NCI-H1694 (cell line): ENCODE data around the gene SPATA17.
"Not testable (repeated sequence)": the region's sequence is repeated elsewhere in the genome, so short reads cannot be mapped to it uniquely, and the experiment has no call there.

Experiments used
- DNase-seq: peaks from one replicate; lab custom pipeline; 2025; lab: John Stamatoyannopoulos, UW

Gene SPATA17, protein sequence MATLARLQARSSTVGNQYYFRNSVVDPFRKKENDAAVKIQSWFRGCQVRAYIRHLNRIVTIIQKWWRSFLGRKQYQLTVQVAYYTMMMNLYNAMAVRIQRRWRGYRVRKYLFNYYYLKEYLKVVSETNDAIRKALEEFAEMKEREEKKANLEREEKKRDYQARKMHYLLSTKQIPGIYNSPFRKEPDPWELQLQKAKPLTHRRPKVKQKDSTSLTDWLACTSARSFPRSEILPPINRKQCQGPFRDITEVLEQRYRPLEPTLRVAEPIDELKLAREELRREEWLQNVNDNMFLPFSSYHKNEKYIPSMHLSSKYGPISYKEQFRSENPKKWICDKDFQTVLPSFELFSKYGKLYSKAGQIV

DNA sequence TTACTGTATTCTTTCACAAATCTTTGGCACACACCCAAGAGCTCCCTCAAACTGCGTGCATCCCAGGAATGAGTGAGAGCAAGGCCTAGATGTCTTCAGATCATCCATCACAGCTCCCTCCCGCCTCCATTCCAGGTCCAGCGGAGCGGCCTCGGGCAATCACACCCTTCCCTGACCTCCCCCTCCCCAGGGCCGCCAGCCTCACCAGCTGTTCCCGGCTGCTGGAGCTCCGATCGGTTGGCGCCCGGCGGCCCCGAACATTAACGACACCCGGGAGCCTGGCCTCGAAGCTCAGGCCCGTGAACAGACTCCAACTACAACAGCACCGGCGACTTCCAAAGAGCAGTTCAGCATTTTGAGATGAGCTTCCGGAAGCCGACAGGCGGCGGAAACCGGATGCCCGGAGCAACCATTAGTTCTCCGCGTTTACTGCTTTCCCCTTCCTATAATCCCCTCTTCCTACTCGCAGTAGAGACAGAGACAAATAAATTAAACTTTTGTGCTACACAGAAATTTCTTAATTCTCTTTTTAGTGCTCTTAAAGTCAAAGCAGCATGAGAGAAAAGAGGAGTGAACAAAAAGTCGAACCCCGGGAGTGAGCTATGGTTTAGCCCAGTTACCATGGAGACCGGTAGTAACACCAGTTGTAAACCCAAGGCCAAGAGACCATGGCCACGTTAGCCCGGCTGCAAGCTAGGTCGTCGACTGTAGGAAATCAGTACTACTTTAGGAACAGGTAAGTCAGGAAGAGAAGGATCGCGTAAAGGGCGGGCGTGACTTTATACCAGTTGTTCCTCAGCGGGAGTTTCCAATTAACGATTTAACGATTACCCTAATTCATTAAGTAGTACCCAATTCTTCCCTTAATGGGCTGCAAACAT, at the start of gene SPATA17, which contains the start of gene GPATCH2:
SPATA17 (plus strand) TSS at position 634 of the 881 bp plus-strand sequence; CDS start at position 669, 35 bp downstream.
GPATCH2 (minus strand) TSS at position 380 of the 881 bp plus-strand sequence; CDS start at position 261, 119 bp downstream.
- peak; percentile 91 for DNase-seq

DNA sequence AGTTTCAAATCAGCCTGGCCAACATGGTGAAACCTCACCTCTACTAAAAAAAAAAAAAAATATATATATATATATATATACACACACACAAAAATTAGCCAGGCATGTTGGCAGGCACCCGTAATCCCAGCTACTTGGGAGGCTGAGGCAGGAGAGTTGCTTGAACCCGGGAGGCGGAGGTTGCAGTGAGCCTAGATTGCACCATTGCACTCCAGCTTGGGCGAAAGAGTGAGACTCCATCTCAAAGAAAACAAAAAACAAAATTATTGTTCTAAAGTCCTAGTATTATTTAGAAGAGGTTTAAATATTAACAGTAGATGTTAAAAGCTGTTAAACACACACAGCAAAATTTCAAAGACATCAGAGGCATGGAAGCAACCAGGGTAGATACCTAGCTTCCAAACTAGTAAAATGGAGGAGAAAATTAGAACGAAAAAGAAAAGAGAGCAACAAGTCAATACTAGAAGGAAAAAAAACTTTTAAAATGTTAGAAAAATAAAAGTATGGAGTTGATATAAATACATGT, 46.8 kb upstream of the SPATA17 start:
- not testable (repeated sequence) for DNase-seq

DNA sequence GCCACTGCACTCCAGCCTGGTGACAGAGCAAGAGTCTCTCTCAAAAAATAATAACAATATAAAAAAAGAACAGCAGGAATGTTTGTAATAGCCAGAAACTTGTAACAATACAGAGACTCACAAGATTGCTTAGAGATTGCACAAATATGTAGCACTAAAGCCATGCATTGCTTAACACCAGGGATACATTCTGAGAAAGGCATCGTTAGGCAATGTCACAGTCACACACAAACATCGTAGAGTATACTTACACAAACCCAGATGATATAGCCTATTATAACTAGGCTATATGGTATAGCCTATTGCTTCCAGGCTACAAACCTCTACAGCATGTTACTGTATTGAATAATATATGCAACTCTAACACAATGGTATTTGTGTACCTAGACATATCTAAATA, 45.6 kb upstream of the SPATA17 start:
- no peak for DNase-seq

DNA sequence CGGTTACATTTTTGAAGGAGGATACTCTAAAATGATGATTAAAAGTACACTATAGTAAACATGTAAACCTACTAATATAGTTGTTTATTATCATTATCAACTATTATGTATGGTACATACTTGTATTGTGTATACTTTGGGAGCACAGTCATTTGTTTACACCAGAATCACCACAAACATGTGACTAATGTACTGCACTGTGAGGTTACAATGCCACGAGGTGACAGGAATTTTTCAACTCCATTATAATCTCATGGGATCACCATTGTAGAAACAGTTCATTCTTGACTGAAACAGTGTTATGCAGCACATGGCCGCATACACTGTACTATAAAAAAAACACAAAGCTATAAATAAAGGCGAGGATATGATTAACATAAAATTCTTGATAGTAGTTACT, 44.6 kb upstream of the SPATA17 start:
- DNase-seq = no peak

DNA sequence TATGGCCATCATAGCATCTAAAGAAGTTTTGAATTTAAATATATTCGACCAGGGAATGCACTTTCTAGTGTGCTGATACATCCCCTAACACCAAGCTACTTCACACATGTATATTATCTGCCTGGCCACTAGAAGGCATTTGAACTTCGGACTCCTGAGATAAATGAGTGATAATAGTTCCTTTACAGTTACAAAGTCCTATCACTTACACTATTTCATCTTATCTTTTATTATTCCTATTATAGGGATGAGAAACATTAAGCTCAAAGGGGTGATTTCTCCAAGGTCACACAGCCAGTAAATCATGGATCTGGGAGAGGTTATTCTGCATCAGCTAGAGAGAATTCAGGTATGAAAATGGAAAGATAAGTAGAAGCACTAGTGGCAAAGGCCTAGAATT, 40.5 kb upstream of the SPATA17 start:
- no peak for DNase-seq

DNA sequence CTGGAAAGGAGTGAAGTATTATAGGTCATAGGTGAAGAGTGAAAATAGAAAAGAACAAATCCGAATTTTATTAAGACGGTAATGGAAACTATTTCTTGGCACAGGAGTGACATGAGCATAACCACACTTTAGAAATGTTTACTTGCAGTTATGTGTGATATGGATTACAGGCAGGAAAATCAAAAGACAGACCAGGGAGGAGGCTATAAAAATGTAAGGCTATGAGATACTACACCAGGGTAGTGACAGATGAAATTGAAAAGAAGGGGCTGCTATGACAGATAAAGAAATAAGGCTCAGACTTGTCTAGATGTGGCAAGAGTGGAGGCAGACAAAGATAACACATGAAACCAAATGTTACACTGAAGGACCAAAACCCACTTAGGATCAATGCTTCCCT, 32.0 kb upstream of the SPATA17 start:
- no peak for DNase-seq

DNA sequence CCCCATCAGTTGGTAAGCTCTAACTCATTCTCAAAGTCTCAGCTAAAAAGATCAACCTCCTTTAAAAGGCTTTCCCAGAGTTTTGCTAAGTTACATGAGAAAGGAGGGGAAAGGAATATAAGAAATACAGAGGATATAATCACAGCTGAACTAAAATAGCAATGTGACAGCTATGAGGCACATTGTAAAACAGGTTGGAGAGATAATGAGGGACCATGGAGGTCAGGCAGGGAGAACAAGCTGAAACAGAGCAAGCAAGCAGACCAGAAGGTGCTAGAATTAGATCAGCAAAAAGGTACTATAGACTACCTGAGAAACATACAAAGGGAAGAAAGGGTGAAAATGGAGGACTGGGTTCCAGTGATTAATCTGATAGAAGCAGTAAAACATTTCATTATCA, 28.8 kb upstream of the SPATA17 start:
- no peak for DNase-seq

DNA sequence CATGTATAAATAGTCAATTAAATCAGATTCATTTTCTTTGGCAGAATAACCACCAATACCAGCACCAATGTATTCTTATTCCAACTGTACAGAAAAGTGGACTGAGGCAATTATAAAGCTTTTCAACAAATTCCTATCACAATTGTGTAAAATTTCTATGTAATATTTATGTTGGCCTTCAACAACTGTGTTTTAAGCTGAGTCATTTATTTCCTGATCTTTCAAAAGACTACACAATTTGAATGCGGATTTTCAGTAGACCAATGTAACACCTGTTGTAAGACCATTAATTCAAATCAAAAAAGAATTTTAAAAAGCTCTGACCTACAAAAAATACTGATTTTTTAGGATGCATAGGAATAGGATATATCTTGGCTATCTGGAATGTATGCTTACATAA, 25.8 kb upstream of the SPATA17 start:
- DNase-seq = no peak

DNA sequence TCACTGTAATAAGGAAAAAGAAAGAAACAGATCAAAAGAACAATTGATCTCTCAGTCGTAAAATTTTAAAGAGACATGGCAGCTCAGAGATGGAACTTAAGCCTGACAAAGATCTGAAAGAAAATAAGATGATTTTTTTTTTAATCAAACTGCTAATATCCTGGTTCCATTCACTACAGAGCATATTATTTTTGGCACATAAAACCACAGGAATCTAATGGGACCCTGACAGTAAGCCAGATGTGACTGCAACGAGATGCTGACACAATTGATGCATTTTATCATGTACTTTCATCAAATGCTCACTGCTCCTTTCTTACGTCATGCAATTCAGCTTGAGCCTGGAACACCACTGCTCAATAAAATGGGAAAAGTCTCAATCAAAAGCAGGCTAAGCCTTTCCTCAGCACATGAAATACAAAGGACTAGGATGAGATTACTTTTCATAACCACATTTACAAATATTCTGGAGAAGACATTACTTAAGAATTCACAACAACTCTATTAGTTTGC, 16.9 kb upstream of the SPATA17 start:
- DNase-seq = no peak

DNA sequence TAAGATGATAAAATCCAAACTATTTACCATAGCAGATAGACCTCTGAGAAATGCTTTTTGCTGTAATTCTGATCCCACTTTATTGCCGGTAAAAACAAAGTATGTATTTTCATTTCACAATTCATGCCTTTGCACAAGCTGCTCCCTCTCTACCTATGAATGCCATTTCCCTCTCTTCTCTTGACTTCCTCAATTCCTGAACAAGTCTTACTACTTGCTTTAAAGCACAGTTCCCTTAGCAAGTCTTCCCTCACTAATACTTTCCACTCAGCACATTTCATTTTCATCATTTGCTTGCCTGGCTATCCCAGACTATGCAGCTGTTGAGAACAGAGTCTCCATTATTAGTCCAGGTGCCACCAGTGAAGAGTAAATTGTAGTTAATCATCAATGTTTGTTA, 14.0 kb upstream of the SPATA17 start:
- no peak for DNase-seq

DNA sequence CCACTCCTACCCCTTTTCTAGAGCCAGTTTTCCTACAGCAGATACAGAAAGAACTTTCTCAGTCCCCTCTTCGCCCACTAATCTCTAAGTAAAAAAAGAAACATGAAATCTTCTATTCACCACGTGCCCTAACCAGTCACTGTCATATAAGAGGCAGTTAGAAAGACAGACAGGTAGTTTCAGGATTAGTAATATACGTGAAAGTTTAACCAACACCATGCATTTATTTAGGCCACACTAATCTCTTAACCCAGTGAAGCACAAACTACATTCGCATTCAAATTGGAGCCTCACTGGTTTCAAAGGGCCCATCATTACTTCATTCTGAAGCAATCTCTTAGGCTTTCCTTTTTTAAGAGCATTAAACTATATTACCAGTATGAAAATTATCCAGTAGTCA, 10.3 kb upstream of the SPATA17 start:
- no peak for DNase-seq

DNA sequence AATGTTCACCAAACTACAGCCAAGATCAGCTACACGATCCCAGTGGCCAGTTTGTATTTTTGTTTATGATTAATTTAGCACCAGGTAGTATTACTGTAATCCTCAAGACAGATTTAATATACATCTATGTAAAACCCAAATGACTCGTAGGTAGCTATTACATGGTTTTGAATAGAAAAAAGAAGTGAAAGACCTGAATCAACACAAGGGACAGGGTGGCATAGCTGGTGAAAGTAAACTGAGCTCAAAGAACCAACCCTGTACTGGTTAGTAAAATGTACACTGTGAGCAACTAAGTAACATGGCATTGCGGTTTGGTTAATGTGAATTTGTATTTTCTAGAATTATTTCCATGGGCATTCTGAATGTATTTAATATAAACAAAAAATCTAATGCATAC, 9.1 kb upstream of the SPATA17 start:
- no peak for DNase-seq

DNA sequence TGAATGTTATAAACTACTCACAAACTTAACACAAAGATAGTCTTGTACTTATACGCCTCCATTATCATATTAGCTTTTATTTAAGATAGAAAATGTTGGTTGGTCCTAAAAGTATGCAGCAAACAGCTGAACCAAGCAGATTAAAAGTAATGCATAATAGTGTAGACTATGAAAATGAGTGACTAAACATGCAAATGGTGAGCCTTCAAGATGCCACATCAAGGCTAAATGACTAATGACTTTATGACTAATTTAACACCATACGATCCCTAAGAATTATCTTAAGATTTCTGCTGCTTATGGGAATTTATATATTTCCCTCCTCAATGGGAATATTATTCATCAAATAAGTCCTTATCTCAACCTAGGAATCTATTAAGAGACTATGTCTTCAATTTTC, 4.8 kb upstream of the SPATA17 start:
- DNase-seq = no peak

DNA sequence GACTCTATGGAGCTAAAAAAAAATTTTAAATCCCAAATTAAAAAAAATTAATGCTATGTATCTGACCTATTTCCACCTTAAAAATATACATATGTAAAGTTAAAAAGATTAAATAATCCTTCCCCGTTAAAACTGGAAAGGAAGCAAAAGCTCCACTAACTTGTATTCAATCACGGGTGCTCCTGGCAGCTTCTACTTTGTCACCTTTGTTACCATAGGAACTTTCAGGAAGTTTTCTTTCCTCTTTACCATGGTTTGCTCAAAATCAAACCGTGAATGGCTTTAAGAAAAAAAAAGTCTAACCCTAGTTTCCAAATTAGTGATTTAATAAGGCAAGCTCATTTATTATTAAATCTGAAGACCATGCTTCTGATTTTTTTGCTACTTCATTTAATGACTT, 3.7 kb upstream of the SPATA17 start:
- no peak for DNase-seq

DNA sequence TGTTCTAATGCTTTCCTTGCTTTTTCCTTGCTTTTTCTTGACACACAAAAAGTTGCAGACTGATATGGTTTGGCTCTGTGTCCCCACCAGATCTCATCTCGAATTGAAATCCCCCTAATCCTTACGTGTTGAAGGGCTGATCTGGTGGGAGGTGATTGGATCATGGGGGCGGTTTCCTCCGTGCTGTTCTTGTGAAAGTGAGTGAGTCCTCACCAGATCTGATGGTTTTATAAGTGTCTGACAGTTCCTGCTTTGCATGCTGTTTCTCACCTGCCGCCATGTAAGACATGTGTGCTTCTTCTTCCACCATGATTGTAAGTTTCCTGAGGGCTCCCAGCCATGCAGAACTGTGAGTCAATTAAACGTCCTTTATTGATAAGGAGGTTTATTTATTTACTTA, 11.3 kb downstream of the SPATA17 start:
- DNase-seq = no peak

DNA sequence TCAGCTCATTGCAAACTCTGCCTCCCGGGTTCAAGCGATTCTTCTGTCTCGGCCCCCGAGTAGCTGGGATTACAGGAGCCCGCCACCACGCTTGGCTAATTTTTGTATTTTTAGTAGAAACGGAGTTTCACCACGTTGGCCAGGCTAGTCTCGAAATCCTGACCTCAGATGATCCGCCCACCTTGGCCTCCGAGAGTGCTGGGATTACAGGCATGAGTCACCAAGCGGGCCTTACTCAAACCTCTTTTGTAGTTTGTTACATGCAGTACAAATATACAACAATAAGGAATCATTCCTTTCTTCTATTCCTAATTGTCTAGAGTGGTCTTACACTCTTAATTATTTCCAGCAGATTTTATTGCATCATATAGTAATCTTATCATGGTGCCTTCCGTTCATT, 16.6 kb downstream of the SPATA17 start:
- no peak for DNase-seq

DNA sequence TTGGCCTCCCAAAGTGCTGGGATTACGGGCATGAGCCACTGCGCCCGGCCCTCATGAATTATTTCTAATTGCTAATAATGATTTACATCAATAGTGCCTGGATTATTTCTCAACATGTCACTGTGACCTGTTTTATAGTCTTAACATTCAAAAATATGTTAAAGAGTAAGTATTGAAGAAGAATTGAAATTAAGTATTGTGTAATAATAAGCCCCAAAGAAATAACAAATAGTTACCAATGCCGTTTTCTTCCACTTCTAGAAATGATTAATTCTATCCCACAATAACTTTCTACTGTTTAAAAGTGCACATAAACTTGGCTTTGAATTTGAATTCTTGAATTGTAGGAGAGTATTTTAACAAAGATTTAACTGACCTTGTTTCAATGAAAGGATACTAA, 19.5 kb downstream of the SPATA17 start:
- DNase-seq = no peak

DNA sequence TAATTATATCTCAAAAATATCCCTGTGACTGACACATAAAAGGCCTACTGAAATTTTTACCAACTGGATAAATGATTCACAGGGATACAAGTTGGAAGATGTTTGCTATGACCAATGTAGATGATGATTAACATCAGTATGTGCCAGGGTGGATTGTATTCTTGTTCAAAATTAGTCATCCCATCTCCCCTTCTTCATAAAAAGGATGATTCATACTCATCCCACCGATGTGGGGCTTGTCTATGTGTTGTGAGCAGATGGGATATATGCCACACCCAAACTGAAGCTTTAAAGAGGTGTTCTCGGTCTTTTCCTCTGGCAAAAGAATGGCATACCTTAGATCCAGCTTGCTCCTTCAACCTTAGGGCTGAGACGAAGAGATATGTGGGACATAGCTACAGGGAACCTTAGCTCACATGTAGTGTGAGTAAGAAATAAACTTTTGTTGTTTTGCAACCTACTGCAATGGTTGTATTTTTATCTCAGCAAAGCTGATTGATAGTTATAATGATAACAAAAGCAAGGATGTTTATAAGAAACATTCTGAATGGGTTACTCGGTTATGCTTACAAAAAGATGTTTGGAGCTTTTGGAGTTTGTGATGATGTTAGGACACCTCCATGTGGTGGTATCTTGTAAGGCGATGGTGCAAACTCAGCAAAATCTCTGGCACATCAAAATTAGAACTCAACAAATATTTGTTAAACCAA, 29.4 kb downstream of the SPATA17 start:
- DNase-seq = peak; percentile 9

DNA sequence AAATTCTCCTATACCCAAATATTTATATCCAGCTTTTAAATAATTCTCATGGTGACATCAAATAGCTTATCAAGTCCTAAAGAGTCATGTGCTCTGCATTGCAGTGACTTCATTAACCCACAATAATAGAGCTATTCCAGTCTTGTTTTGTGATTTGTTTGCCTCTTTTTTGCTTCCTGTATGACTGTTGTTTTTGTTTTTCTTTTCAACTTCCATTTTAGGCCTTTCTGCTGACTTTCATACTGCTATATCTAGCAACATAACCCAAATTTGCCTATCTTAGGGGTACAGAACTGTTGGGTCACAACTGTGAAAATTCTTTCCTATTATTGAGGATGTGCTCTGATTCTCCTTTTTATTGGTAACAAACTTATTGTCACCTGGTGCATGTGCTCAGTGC, 30.3 kb downstream of the SPATA17 start:
- DNase-seq = no peak

DNA sequence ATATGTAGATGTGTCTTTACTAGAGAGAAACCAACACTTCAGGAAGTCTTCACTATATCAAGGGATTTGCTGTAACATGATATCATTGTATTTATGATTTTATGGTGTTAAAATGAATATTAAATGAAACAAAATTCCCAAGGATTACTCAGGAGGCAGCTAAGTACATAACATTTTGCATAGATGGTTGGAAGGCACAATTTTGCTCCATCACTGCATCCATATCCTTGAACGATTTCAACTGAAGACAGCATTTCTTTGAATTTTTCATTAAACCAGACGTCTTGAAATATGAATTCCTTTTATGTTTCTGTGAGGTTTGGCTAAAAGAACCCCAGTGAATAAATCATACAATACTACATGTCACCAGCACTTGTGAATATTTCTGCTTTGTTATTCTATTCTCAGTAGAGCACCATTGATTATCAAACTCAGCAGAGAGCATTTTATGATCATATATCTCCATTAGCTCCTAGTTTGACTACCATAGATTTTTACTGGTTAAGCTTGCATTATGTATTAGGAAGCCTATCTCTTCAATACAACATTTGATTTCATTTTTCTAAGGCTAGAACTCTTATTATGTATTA, 37.3 kb downstream of the SPATA17 start:
- no peak for DNase-seq

DNA sequence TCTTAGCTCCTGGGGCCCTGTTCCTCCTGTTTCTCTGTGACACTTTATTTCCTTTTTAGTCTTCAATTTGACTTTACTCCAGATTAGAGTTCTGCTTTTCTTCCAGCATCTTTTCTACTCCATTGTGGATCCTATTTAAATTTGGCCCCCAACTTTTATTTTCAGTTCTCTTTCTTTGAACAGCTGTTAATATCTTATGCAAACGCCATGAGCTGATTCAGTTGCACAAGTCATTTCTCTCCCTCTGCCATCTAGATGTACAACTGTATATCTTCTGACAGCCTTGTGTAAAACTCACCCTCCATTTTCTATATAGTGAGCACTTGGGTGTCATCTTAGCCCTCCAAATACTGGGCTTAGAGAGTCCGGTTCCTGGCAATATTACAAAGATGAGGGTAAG, 42.2 kb downstream of the SPATA17 start:
- DNase-seq = no peak
